ENCODE data around the gene GLOD5. TPM values are rescaled to one million over a fixed set of nuclear protein-coding genes. Genes with fewer than 3 reads are reported as not detected.

The GLOD5 gene
- total and polyA plus RNA-seq, 2 of the 8 experiments (the other 6 are each of a cell fraction or from before 2014, with no cell fraction given): 0.18 TPM; not detected in 1

DNA sequence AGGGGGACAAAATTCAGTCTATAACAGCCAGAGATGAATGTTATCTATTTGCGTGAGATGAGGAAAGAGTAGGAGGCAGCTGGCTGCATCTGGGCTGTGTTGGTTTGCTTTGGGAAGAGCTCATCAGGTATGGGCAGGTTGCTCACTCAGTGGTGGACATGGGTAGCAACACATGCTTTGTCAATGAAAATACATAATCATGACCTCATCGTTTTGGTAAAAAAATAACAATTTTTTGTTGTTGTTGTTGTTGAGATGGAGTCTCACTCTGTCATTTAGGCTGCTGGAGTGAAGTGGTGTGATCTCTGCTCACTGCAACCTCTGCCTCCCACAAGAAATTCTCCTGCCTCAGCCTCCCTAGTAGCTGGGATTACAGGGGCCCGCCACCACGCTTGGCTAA, 16.3 kb upstream of the GLOD5 start:
- H3K79me1 ChIP-seq (ENCODE audit: low read depth, low read length): no peaks in the 10 kb centered on the region
- no peak overlapping the region for H4K91ac ChIP-seq (replicated peaks; ENCODE audit: insufficient read length, low read length)
- no peak for FAIRE-seq
- H3K23ac ChIP-seq (ENCODE audit: insufficient read length): no peak overlapping the region
- no peaks in the 10 kb centered on the region for H3K23me2 ChIP-seq (ENCODE audit: low read depth, low read length)
- no peak overlapping the region for H2AFZ ChIP-seq (ENCODE audit: low read length)
- no peak overlapping the region for H3K9ac ChIP-seq (replicated peaks in 1 of 4; ENCODE audit: extremely low read depth in 1 of 4, low read depth in 3 of 4, low read length in 3 of 4)
- H2AK5ac ChIP-seq (ENCODE audit: low read depth, low read length): no peak overlapping the region
- no peaks in the 10 kb centered on the region for H4K20me1 ChIP-seq (replicated peaks in 1 of 2; ENCODE audit: control insufficient read depth in 1 of 2, insufficient read depth in 2 of 2, low read length in 2 of 2)
- H2BK120ac ChIP-seq (replicated peaks; ENCODE audit: low read depth, low read length): no peak overlapping the region
- no peak overlapping the region for H2BK12ac ChIP-seq (ENCODE audit: low read depth, low read length)
- H3K14ac ChIP-seq (ENCODE audit: insufficient read length): no peak overlapping the region
- H3K18ac ChIP-seq (ENCODE audit: extremely low read depth, low read length): no peak overlapping the region
- H2BK5ac ChIP-seq (ENCODE audit: low read depth, low read length): no peak overlapping the region
- ChIA-PET CTCF (ENCODE audit: partially characterized antibody) (no interaction called here), POLR2A (ENCODE audit: partially characterized antibody) (no interaction called here)
- H4K8ac ChIP-seq (ENCODE audit: extremely low read depth, insufficient read depth, low read length): no peak overlapping the region
- H3K4me1 ChIP-seq (replicated peaks in 1 of 4; ENCODE audit: control insufficient read depth in 3 of 4, insufficient read depth in 4 of 4, low read length in 3 of 4): no peaks in the 10 kb centered on the region
- H3K4ac ChIP-seq (replicated peaks; ENCODE audit: insufficient read length, low read depth, low read length): no peak overlapping the region
- DNase-seq (ENCODE audit: low read depth in 1 of 2, low spot score in 2 of 2): no peak
- H4K5ac ChIP-seq (ENCODE audit: insufficient read length, low read depth, low read length): no peak overlapping the region
- H3K27ac ChIP-seq (ENCODE audit: low read depth, low read length): no peak overlapping the region
- no peak overlapping the region for H2BK20ac ChIP-seq (ENCODE audit: low read length)
- H3K56ac ChIP-seq (replicated peaks; ENCODE audit: insufficient read length, low read depth, low read length): no peak overlapping the region
- no peak overlapping the region for H3K4me2 ChIP-seq (ENCODE audit: insufficient read depth in 1 of 2, low read depth in 2 of 2, low read length in 2 of 2)
- 86% methylated on average over 2 of the region's 4 CpGs; no CpG with 5 or more reads in 1 of the 2 experiments for WGBS, 2 experiments (ENCODE audit: extremely low coverage in 1 of 2, insufficient coverage in 1 of 2, insufficient read length in 1 of 2, insufficient replicate concordance in 2 of 2, low coverage in 1 of 2, low lambda C conversion rate in 2 of 2, missing lambda C conversion rate in 1 of 2)
- no peaks in the 10 kb centered on the region for H3K27me3 ChIP-seq (replicated peaks in 1 of 4; ENCODE audit: control insufficient read depth in 3 of 4, extremely low read depth in 1 of 4, insufficient read depth in 3 of 4, low read length in 3 of 4)
- no peak overlapping the region for H3K4me3 ChIP-seq (ENCODE audit: extremely low read depth in 1 of 4, insufficient read depth in 2 of 4, low read depth in 3 of 4, low read length in 4 of 4)
- H3K79me2 ChIP-seq (ENCODE audit: control insufficient read depth in 1 of 2, insufficient read depth in 2 of 2, low read length in 2 of 2): no peaks in the 10 kb centered on the region
- no peak overlapping the region for H2BK15ac ChIP-seq (ENCODE audit: low read length)
- no peaks in the 10 kb centered on the region for H3K9me3 ChIP-seq (ENCODE audit: insufficient read depth in 2 of 2, low read depth in 1 of 2, low read length in 1 of 2)
- H3K36me3 ChIP-seq (ENCODE audit: control insufficient read depth in 2 of 4, insufficient read depth in 4 of 4, low read length in 3 of 4): no peaks in the 10 kb centered on the region
- no peak for TF ChIP-seq SIN3A (conservative IDR thresholded peaks at IDR 0.05 in 1 of 2, IDR thresholded peaks at IDR 0.05 in 1 of 2; ENCODE audit: low read depth in 1 of 2, low read length in 2 of 2)
- no peak for TF ChIP-seq HDAC6 (IDR thresholded peaks at IDR 0.05; ENCODE audit: low read depth, low read length)
- TF ChIP-seq GABPA (IDR thresholded peaks at IDR 0.05; ENCODE audit: borderline replicate concordance, insufficient read depth, low read length): no peak
- no peak for TF ChIP-seq FOSL1 (IDR thresholded peaks at IDR 0.05; ENCODE audit: insufficient read depth, low read depth, low read length)
- no peak for TF ChIP-seq CBX8 (IDR thresholded peaks at IDR 0.05; ENCODE audit: borderline replicate concordance, low read depth, low read length)
- TF ChIP-seq EP300 (IDR thresholded peaks at IDR 0.05; ENCODE audit: borderline replicate concordance in 1 of 2, low read depth in 2 of 2, low read length in 2 of 2): no peak
- TF ChIP-seq CBX5 (IDR thresholded peaks at IDR 0.05; ENCODE audit: low read depth, low read length): no peak
- no peak for TF ChIP-seq CTCF (IDR thresholded peaks at IDR 0.05; ENCODE audit: control extremely low read depth in 1 of 3, insufficient read depth in 1 of 3, low read depth in 1 of 3, low read length in 3 of 3)
- no peak for TF ChIP-seq BCL11A (IDR thresholded peaks at IDR 0.05; ENCODE audit: low read depth in 2 of 2, low read length in 2 of 2)
- no peak for TF ChIP-seq HDAC2 (IDR thresholded peaks at IDR 0.05; ENCODE audit: borderline replicate concordance in 1 of 2, low read depth in 2 of 2, low read length in 2 of 2)
- TF ChIP-seq POU5F1 (IDR thresholded peaks at IDR 0.05; ENCODE audit: low read depth, low read length): no peak

Data from H1 (cell line).